G401 (cell line): ENCODE measurements around the gene NR1I3. TPM values are rescaled to one million over a fixed set of nuclear protein-coding genes. Genes with fewer than 3 reads are reported as not detected.
"Not testable (repeated sequence)": the region's sequence is repeated elsewhere in the genome, so short reads cannot be mapped to it uniquely, and the experiment has no call there.

ENCODE experiments used
- DNase-seq: peaks from one replicate; pipeline ENCODE4 v3.0.0-alpha.2; 2015; ENCODE audit warnings: low spot score
- in situ Hi-C: cut with HindIII; loops from 2 replicates; pipeline ENCODE4 v1.10.0; 2016; ENCODE audit warnings: low sequenced_read_pairs, mixed read lengths
- total RNA-seq: library from RNA; depleted of rRNA; stranded (reverse); fragments of >200 nt; shearing (Covaris generic); gene quantifications from 2 replicates; pipeline ENCODE4 v1.2.3, GENCODE V29; 2014; rRNA removed

NR1I3 gene
- not detected in 2 replicates for total RNA-seq

- in situ Hi-C loops = no loop called here
- no peak for DNase-seq
Observed at GRCh38 chr1:161238039-161238473, at the start of gene NR1I3. Gene NR1I3 (minus strand): TSS chr1:161238203. CDS start chr1:161236565, 1,638 bp downstream.

- no peak for DNase-seq
- in situ Hi-C loops = no loop called here
Observed at GRCh38 chr1:161287482-161288054, 49.6 kb upstream of the NR1I3 start.

GRCh38 chr1:161285521-161285920 is 47.5 kb upstream of the NR1I3 start:
- in situ Hi-C loops = no loop called here
- no peak for DNase-seq

GRCh38 chr1:161285113-161285512 is 47.1 kb upstream of the NR1I3 start:
- in situ Hi-C loops = no loop called here
- DNase-seq = no peak

- in situ Hi-C loops = no loop called here
- DNase-seq = no peak
Observed at GRCh38 chr1:161282991-161283390, 45.0 kb upstream of the NR1I3 start.

GRCh38 chr1:161274874-161275273 is 36.9 kb upstream of the NR1I3 start:
- DNase-seq = peak; percentile 17
- in situ Hi-C loops = no loop called here

GRCh38 chr1:161273402-161273801 is 35.4 kb upstream of the NR1I3 start:
- in situ Hi-C loops = no loop called here
- DNase-seq = no peak

- in situ Hi-C loops = no loop called here
- no peak for DNase-seq
Observed at GRCh38 chr1:161267321-161267720, 29.3 kb upstream of the NR1I3 start.

GRCh38 chr1:161266836-161267235 is 28.8 kb upstream of the NR1I3 start:
- in situ Hi-C loops = no loop called here
- DNase-seq = no peak

GRCh38 chr1:161266202-161266601 is 28.2 kb upstream of the NR1I3 start:
- in situ Hi-C loops = no loop called here
- no peak for DNase-seq

- in situ Hi-C loops = no loop called here
- DNase-seq = no peak
Observed at GRCh38 chr1:161265305-161265704, 27.3 kb upstream of the NR1I3 start.

GRCh38 chr1:161261261-161262235 is 23.5 kb upstream of the NR1I3 start:
- DNase-seq = no peak
- in situ Hi-C loops = no loop called here

GRCh38 chr1:161260376-161261260 is 22.6 kb upstream of the NR1I3 start:
- in situ Hi-C loops = no loop called here

GRCh38 chr1:161259765-161260164 is 21.8 kb upstream of the NR1I3 start:
- DNase-seq = no peak
- in situ Hi-C loops = no loop called here

More at GRCh38 chr1:161260376-161261260, 22.6 kb upstream of the NR1I3 start:
- no peak for DNase-seq

GRCh38 chr1:161259345-161259702 is 21.3 kb upstream of the NR1I3 start:
- in situ Hi-C loops = no loop called here
- no peak for DNase-seq

- in situ Hi-C loops = no loop called here
- DNase-seq = peak; percentile 53
Observed at GRCh38 chr1:161258439-161259344, 20.7 kb upstream of the NR1I3 start, which contains the start of gene PCP4L1. Gene PCP4L1 (plus strand): TSS chr1:161258745. CDS start chr1:161258975, 230 bp downstream.

GRCh38 chr1:161257109-161257508 is 19.1 kb upstream of the NR1I3 start:
- DNase-seq, in situ Hi-C loops: not testable (repeated sequence)

- in situ Hi-C loops, DNase-seq: not testable (repeated sequence)
Observed at GRCh38 chr1:161255955-161256520, 18.0 kb upstream of the NR1I3 start.
